ENCODE measurements around the gene TNK1.

DNA sequence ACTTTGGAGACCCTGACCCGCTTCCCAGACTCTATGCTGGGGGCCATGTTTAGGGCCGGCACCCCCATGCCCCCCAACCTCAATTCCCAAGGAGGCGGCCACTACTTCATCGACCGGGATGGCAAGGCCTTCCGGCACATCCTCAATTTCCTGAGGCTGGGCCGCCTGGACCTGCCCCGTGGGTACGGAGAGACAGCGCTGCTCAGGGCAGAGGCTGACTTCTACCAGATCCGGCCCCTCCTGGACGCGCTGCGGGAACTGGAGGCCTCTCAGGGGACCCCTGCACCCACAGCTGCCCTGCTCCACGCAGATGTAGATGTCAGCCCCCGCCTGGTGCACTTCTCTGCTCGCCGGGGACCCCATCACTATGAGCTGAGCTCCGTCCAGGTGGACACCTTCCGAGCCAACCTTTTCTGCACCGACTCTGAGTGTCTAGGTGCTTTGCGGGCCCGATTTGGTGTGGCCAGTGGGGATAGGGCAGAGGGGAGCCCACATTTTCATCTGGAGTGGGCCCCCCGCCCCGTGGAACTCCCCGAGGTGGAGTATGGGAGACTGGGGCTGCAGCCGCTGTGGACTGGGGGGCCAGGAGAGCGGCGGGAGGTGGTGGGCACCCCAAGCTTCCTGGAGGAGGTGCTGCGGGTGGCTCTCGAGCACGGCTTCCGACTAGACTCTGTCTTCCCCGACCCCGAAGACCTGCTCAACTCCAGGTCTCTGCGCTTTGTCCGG, 27.8 kb upstream of the TNK1 start:
- TF ChIP-seq POLR2A (IDR thresholded peaks at IDR 0.05) (no peak), EP300 (IDR thresholded peaks at IDR 0.05) (no peak)
- TF ChIP-seq, protein P1, sequence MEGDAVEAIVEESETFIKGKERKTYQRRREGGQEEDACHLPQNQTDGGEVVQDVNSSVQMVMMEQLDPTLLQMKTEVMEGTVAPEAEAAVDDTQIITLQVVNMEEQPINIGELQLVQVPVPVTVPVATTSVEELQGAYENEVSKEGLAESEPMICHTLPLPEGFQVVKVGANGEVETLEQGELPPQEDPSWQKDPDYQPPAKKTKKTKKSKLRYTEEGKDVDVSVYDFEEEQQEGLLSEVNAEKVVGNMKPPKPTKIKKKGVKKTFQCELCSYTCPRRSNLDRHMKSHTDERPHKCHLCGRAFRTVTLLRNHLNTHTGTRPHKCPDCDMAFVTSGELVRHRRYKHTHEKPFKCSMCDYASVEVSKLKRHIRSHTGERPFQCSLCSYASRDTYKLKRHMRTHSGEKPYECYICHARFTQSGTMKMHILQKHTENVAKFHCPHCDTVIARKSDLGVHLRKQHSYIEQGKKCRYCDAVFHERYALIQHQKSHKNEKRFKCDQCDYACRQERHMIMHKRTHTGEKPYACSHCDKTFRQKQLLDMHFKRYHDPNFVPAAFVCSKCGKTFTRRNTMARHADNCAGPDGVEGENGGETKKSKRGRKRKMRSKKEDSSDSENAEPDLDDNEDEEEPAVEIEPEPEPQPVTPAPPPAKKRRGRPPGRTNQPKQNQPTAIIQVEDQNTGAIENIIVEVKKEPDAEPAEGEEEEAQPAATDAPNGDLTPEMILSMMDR (IDR thresholded peaks at IDR 0.05), result no peak
